Measurements from ENCODE around the gene KIF2B.

KIF2B gene

DNA sequence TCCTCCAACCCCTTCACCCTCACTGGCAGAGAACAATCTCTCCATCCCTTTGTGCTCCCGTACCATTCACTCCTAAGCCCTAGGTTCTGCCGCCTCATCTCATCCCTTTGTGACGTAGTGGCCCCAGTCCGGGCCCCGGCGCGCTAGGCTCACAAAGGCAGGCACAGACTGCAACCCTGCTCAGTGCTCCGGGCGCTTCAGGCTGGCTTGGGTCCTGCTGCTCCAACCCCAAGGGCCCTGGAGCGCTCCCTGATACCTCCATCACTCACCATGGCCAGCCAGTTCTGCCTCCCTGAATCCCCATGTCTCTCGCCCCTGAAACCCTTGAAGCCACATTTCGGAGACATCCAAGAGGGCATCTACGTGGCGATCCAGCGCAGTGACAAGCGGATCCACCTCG is at the start of gene KIF2B:
Gene KIF2B (plus strand): TSS at position 164 of the 400 bp plus-strand sequence. CDS start 107 bp downstream, at position 271.
- DNase-seq (ENCODE audit: low spot score) = no peak
- no peak for TF ChIP-seq CTCF (IDR thresholded peaks at IDR 0.05; ENCODE audit: borderline replicate concordance, control extremely low read depth, extremely low read depth, insufficient read depth, missing control alignments)
- in situ Hi-C loops (cut with MboI; ENCODE audit: low sequenced_read_pairs, unreplicated experiment) = no loop called here

DNA sequence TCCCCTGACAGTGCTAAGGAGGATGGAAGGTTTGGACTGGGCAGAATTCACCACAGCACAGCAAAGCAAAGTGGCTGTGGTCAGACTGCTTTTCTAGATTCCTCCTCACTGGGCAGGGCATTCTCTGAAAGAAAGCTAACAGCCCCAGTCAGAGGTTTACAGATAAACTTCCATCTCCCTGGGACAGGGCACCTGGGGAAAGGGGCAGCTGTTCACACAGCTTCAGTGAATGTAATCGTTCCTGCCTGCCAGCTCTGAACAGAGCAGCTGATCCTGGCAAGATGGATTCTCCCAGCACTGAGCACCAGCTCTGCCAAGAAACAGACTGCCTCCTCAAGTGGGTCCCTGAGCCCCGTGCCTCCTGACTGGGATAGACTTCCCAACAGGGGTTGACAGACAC is 42.4 kb upstream of the KIF2B start:
- in situ Hi-C loops (cut with MboI; ENCODE audit: low sequenced_read_pairs, unreplicated experiment) = no loop called here
- TF ChIP-seq CTCF (IDR thresholded peaks at IDR 0.05; ENCODE audit: borderline replicate concordance, control extremely low read depth, extremely low read depth, insufficient read depth, missing control alignments) = no peak
- no peak for DNase-seq (ENCODE audit: low spot score)

DNA sequence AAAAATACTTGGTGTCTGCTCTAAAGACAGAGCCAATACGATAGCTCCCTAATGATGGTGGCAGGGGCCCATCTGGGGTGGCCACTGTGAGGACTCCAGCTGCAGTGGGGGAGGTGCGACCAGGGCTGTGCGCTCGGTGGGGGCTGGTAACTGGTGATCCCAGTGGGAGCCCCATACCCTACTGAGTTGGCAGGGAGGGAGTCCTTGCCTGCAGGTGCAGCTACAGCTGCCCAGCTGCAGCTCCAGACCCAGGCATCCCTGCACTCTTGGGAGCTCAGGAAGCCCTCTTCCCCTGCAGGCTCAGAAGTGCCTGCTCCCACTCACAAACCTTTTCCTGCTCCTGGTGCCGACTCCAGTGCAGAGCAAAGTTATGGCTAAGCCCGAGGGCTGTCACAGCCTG is 31.2 kb upstream of the KIF2B start:
- no peak for TF ChIP-seq CTCF (IDR thresholded peaks at IDR 0.05; ENCODE audit: borderline replicate concordance, control extremely low read depth, extremely low read depth, insufficient read depth, missing control alignments)
- in situ Hi-C loops (cut with MboI; ENCODE audit: low sequenced_read_pairs, unreplicated experiment) = no loop called here
- DNase-seq (ENCODE audit: low spot score) = no peak

DNA sequence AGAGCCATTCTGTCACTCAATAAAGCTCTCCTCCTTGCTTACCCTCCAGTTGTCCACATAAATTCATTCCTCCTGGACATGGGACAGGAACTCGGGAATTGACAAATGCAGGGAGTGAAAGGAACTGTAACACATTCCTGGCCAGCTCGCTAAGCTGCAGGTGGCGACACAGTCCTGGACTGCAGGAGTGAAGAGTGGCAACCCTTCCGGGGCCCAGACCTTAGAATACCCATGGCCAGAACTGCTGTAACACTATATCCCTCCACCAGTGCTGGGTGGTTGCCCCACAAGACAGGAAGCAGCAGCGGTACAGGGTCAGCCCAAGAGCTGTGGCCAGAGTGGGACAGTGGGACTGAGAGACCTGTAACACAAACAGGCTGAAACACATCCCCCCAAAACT is 30.3 kb upstream of the KIF2B start:
- no peak for TF ChIP-seq CTCF (IDR thresholded peaks at IDR 0.05; ENCODE audit: borderline replicate concordance, control extremely low read depth, extremely low read depth, insufficient read depth, missing control alignments)
- no peak for DNase-seq (ENCODE audit: low spot score)
- in situ Hi-C loops (cut with MboI; ENCODE audit: low sequenced_read_pairs, unreplicated experiment) = no loop called here

DNA sequence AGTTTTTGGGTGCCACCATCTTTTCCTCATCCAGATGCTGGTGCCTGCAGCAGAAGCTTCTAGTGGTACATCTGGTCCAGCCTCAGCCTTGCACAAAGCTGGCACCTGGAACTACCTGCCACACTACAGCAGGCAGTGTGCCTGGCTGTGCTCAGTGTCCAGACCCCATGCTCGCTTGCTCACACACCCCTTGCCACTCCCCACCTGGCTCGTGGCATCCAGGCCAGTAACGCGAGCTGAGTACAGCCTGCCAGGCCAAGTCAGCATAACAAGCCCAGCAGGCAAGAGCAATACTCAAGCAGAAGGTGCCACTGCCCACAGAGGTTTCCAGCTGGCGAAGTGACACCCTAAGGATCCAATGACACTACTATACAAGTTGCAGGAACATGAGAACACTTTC is 29.7 kb upstream of the KIF2B start:
- in situ Hi-C loops (cut with MboI; ENCODE audit: low sequenced_read_pairs, unreplicated experiment) = no loop called here
- DNase-seq (ENCODE audit: low spot score) = no peak
- TF ChIP-seq CTCF (IDR thresholded peaks at IDR 0.05; ENCODE audit: borderline replicate concordance, control extremely low read depth, extremely low read depth, insufficient read depth, missing control alignments) = no peak

GRCh38 chr17:53794875-53795274 is 27.9 kb upstream of the KIF2B start:
- in situ Hi-C loops (cut with MboI; ENCODE audit: low sequenced_read_pairs, unreplicated experiment) = no loop called here
- no peak for DNase-seq (ENCODE audit: low spot score)
- TF ChIP-seq CTCF (IDR thresholded peaks at IDR 0.05; ENCODE audit: borderline replicate concordance, control extremely low read depth, extremely low read depth, insufficient read depth, missing control alignments) = no peak

GRCh38 chr17:53796642-53797041 is 26.1 kb upstream of the KIF2B start:
- in situ Hi-C loops (cut with MboI; ENCODE audit: low sequenced_read_pairs, unreplicated experiment) = no loop called here
- no peak for TF ChIP-seq CTCF (IDR thresholded peaks at IDR 0.05; ENCODE audit: borderline replicate concordance, control extremely low read depth, extremely low read depth, insufficient read depth, missing control alignments)
- DNase-seq (ENCODE audit: low spot score) = no peak
